Measurements from ENCODE around the gene NMRK1. TPM values are rescaled to one million over a fixed set of nuclear protein-coding genes. Genes with fewer than 3 reads are reported as not detected.

NMRK1 gene
- total and polyA plus RNA-seq, 2 donors (not counting 1 experiment from before 2014, with no cell fraction given): 10.1 TPM

- no peaks in the 10 kb centered on the region for H4K20me1 ChIP-seq (ENCODE audit: control insufficient read depth, insufficient read depth, low read length, poor library complexity, severe bottlenecking)
- H3K4me3 ChIP-seq (ENCODE audit: control extremely low read depth in 1 of 5, extremely low read depth in 1 of 5, insufficient read depth in 1 of 5, low read depth in 2 of 5, low read length in 4 of 5): no peak overlapping the region
- no peaks in the 10 kb centered on the region for H3K9me3 Mint-ChIP-seq (ENCODE audit: insufficient read depth)
- DNase-seq (no peak), ATAC-seq (ENCODE audit: low read depth) (no peak)
- H3K4me1 ChIP-seq (ENCODE audit: control insufficient read depth in 2 of 2, insufficient read depth in 2 of 2, low read length in 2 of 2): peaks cover 20 to 25% of the 10 kb centered on the region in 2 donors
- no peak overlapping the region for H2AFZ ChIP-seq (ENCODE audit: insufficient read depth, low read depth, low read length, poor library complexity, severe bottlenecking)
- H3K27ac Mint-ChIP-seq: no peak overlapping the region
- no peak overlapping the region for H3K4me2 ChIP-seq (replicated peaks; ENCODE audit: low read depth, low read length, poor library complexity, severe bottlenecking)
- 95% methylated on average over 10 of the region's 12 CpGs for WGBS (ENCODE audit: insufficient coverage)
- intact Hi-C loops (cut with micrococcal nuclease): no loop called here
- ChIA-PET POLR2A (no interaction called here), CTCF (interaction anchor here (0.9 to 2.3 kb wide), 4 partner anchors 19 to 309 kb away, joined by 3 to 17 read pairs (median 4); partner anchors contain the start of gene CARNMT1)
- H3K9ac ChIP-seq (ENCODE audit: low read length): no peak overlapping the region
- no peaks in the 10 kb centered on the region for H3K27me3 Mint-ChIP-seq
- no peak overlapping the region for H3K4me3 Mint-ChIP-seq
- H3K36me3 ChIP-seq (replicated peaks in 1 of 2; ENCODE audit: control extremely low read depth in 1 of 2, control insufficient read depth in 1 of 2, extremely low read depth in 1 of 2, insufficient read depth in 2 of 2, low read length in 1 of 2): peaks cover 0 to 6% of the 10 kb centered on the region in 2 experiments
- H3K27me3 ChIP-seq (replicated peaks in 1 of 4; ENCODE audit: control extremely low read depth in 1 of 4, control insufficient read depth in 3 of 4, insufficient read depth in 4 of 4, low read length in 3 of 4): no peaks in the 10 kb centered on the region
- H3K27ac ChIP-seq (ENCODE audit: low read length in 2 of 2): no peak overlapping the region
- peaks cover 11% of the 10 kb centered on the region for H3K4me1 Mint-ChIP-seq
- no peak for TF ChIP-seq EZH2 (IDR thresholded peaks at IDR 0.05; ENCODE audit: borderline replicate concordance, insufficient read depth, low read depth, low read length, poor library complexity, severe bottlenecking)
- TF ChIP-seq, protein P1, sequence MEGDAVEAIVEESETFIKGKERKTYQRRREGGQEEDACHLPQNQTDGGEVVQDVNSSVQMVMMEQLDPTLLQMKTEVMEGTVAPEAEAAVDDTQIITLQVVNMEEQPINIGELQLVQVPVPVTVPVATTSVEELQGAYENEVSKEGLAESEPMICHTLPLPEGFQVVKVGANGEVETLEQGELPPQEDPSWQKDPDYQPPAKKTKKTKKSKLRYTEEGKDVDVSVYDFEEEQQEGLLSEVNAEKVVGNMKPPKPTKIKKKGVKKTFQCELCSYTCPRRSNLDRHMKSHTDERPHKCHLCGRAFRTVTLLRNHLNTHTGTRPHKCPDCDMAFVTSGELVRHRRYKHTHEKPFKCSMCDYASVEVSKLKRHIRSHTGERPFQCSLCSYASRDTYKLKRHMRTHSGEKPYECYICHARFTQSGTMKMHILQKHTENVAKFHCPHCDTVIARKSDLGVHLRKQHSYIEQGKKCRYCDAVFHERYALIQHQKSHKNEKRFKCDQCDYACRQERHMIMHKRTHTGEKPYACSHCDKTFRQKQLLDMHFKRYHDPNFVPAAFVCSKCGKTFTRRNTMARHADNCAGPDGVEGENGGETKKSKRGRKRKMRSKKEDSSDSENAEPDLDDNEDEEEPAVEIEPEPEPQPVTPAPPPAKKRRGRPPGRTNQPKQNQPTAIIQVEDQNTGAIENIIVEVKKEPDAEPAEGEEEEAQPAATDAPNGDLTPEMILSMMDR (IDR thresholded peaks at IDR 0.05): no peak
- H3K79me2 ChIP-seq (ENCODE audit: control insufficient read depth, insufficient read depth, low read length): peaks cover 11% of the 10 kb centered on the region
- no peaks in the 10 kb centered on the region for H3K9me3 ChIP-seq (ENCODE audit: control extremely low read depth in 1 of 3, control insufficient read depth in 2 of 3, insufficient read depth in 1 of 3, low read length in 2 of 3)
These were observed 4.6 kb downstream of the NMRK1 start for GRCh38 chr9:75083188-75083970.

- Mint-ChIP-seq H3K27me3 (no peaks in the 10 kb centered on the region), H3K4me1 (peaks cover 9% of the 10 kb centered on the region), H3K27ac (no peak overlapping the region), H3K9me3 (ENCODE audit: insufficient read depth) (no peaks in the 10 kb centered on the region), H3K4me3 (no peak overlapping the region)
- Histone ChIP-seq H3K4me3 (ENCODE audit: control extremely low read depth in 1 of 5, extremely low read depth in 1 of 5, insufficient read depth in 1 of 5, low read depth in 2 of 5, low read length in 4 of 5) (no peak overlapping the region), H3K9ac (ENCODE audit: low read length) (no peak overlapping the region), H3K36me3 (replicated peaks in 1 of 2; ENCODE audit: control extremely low read depth in 1 of 2, control insufficient read depth in 1 of 2, extremely low read depth in 1 of 2, insufficient read depth in 2 of 2, low read length in 1 of 2) (peaks cover 0 to 8% of the 10 kb centered on the region in 2 experiments), H3K27ac (ENCODE audit: low read length in 2 of 2) (no peak overlapping the region), H4K20me1 (ENCODE audit: control insufficient read depth, insufficient read depth, low read length, poor library complexity, severe bottlenecking) (no peaks in the 10 kb centered on the region), H3K4me2 (replicated peaks; ENCODE audit: low read depth, low read length, poor library complexity, severe bottlenecking) (no peak overlapping the region), H3K27me3 (replicated peaks in 1 of 4; ENCODE audit: control extremely low read depth in 1 of 4, control insufficient read depth in 3 of 4, insufficient read depth in 4 of 4, low read length in 3 of 4) (no peaks in the 10 kb centered on the region), H3K79me2 (ENCODE audit: control insufficient read depth, insufficient read depth, low read length) (peaks cover 9% of the 10 kb centered on the region), H3K9me3 (ENCODE audit: control extremely low read depth in 1 of 3, control insufficient read depth in 2 of 3, insufficient read depth in 1 of 3, low read length in 2 of 3) (no peaks in the 10 kb centered on the region), H2AFZ (ENCODE audit: insufficient read depth, low read depth, low read length, poor library complexity, severe bottlenecking) (no peak overlapping the region), H3K4me1 (ENCODE audit: control insufficient read depth in 2 of 2, insufficient read depth in 2 of 2, low read length in 2 of 2) (peaks cover 13 to 14% of the 10 kb centered on the region in 2 donors)
- intact Hi-C loops (cut with micrococcal nuclease): no loop called here
- POLR2A ChIA-PET: no interaction called here
- no peak for DNase-seq
- CTCF ChIA-PET: no interaction called here
- no peak for TF ChIP-seq EZH2 (IDR thresholded peaks at IDR 0.05; ENCODE audit: borderline replicate concordance, insufficient read depth, low read depth, low read length, poor library complexity, severe bottlenecking)
- TF ChIP-seq, protein P1 (IDR thresholded peaks at IDR 0.05): no peak
- WGBS (ENCODE audit: insufficient coverage): 100% methylated on average over 1 of the region's 2 CpGs
- no peak for ATAC-seq (ENCODE audit: low read depth)
These were observed 6.3 kb downstream of the NMRK1 start for GRCh38 chr9:75081632-75082031.
